IPS-15b (cell line): Measurements from ENCODE around the gene PIGZ.
"Not testable (repeated sequence)": the region's sequence is repeated elsewhere in the genome, so short reads cannot be mapped to it uniquely, and the experiment has no call there.

ENCODE experiments used
- H3K27me3 ChIP-seq: one replicate; pipeline ENCODE4 v1.6.1; 2013; ENCODE audit warnings: low read length; ENCODE audit not compliant: control insufficient read depth, insufficient read depth
- H3K36me3 ChIP-seq: one replicate; pipeline ENCODE4 v1.6.1; 2013; ENCODE audit warnings: low read length; ENCODE audit not compliant: control insufficient read depth, insufficient read depth
- H3K4me1 ChIP-seq: one replicate; pipeline ENCODE4 v1.6.1; 2013; ENCODE audit warnings: mild to moderate bottlenecking, low read length; ENCODE audit not compliant: control insufficient read depth, insufficient read depth
- H3K4me3 ChIP-seq: one replicate; pipeline ENCODE4 v1.5.1; 2013; ENCODE audit warnings: low read depth, low read length
- H3K9ac ChIP-seq: one replicate; pipeline ENCODE4 v1.6.1; 2013; ENCODE audit warnings: low read depth, mild to moderate bottlenecking, low read length
- H3K9me3 ChIP-seq: one replicate; pipeline ENCODE4 v1.6.1; 2013; ENCODE audit warnings: mild to moderate bottlenecking, low read length; ENCODE audit not compliant: control insufficient read depth, insufficient read depth

The PIGZ gene

DNA sequence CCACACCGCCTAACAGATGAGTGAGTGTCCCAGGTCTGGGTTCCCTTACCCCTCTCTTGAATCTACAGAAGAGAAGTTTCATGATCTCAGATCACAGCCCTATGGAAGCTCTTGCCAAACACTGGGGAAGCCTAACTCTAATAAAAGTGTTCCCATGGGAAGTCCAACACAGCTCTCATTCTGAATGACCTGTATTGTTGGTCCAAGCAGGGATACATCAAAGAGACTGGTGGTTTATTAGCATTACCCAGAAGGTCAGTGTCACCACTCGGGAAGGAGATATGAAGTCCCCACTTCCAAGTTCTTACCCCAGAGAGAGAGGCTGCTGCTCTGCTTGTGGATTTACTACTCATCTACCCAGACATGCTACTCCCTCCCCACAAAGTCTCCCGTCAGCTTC lies 17.3 kb downstream of the PIGZ start:
- Histone ChIP-seq H3K4me1 (no peaks in the 10 kb centered on the region), H3K9me3 (no peaks in the 10 kb centered on the region), H3K4me3 (no peak overlapping the region), H3K9ac (no peak overlapping the region), H3K36me3 (no peaks in the 10 kb centered on the region), H3K27me3 (no peaks in the 10 kb centered on the region)

DNA sequence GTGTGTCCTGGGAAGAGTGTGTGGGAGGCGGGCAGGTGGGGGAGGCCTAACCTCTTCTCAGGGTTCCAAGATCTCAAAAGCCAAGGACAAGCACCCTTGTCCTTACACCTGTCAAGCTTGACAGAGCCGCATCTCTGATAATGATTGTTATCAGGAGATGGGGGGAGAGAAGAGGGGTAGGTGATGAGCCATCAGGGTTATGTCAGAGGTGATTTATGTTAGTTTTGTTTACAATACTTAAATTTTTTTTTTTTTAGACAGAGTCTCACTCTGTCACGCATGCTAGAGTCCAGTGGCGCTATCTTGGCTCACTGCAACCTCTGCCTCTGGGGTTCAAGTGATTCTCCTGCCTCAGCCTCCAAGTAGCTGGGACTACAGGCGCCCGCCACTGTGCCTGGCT lies 18.9 kb downstream of the PIGZ start:
- Histone ChIP-seq H3K36me3 (no peaks in the 10 kb centered on the region), H3K9me3 (no peaks in the 10 kb centered on the region), H3K27me3 (no peaks in the 10 kb centered on the region), H3K4me1 (no peaks in the 10 kb centered on the region), H3K9ac (no peak overlapping the region), H3K4me3 (no peak overlapping the region)

DNA sequence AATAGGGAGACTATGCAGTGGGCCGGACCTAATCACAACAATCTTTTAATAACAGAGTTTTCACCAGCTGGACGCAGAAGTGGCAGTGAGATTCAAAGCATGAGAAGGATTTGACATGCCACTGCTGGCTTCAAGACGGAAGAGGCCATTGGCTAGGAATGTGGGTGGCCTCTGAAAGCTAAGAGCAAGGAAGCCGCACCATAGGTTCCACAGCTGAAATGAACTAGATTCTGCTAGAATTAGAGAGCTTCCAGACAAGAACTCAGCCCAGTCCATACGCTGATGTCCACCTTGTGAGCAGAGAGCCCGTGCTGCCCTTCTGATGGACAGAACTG lies 19.4 kb downstream of the PIGZ start:
- Histone ChIP-seq H3K27me3 (no peaks in the 10 kb centered on the region), H3K36me3 (no peaks in the 10 kb centered on the region), H3K4me1 (no peaks in the 10 kb centered on the region)

DNA sequence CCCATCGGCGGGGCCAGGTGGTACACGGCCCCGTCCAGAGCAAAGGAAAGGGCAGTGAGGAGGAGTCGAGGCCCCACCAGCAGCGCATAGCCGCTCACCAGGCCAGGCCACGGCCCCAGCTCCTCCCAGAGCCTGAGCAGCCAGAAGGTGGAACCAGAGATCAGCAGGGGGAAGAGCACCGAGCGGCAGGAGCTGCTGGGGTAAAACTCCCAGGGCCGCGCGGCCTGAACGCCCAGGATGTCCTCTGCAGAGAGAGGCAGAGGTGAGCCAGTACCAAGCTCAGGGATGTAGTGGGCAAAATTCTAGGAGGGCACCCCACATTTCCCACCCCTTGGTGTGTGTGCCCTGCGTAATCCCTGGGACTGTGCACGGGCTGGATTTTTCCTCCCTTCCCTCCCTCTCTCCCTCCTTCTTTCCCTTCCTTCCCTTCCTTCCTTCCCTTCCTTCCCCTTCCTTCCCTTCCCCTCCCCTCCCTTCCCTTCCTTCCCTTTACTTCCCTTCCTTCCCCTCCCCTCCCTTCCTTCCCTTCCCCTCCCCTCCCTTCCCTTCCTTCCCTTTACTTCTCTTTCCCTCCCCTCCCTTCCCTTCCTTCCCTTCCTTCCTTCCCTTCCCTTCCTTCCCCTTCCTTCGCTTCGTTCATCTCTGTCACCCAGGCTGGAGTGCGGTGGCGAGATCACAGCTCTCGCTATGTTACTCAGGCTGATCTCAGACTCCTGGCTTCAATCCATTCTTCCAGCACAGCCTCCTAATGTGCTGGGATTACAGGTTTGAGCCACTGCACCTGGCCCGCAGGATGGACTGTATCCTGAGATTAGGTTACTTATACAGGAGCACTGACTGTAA lies 20.0 kb downstream of the PIGZ start:
- Histone ChIP-seq H3K9me3 (no peaks in the 10 kb centered on the region), H3K9ac (no peak overlapping the region), H3K4me3 (no peak overlapping the region), H3K36me3 (no peaks in the 10 kb centered on the region), H3K27me3 (no peaks in the 10 kb centered on the region), H3K4me1 (no peaks in the 10 kb centered on the region)

More for the DNA sequence above, 19.4 kb downstream of the PIGZ start:
- no peak overlapping the region for H3K9ac ChIP-seq
- H3K9me3 ChIP-seq: no peaks in the 10 kb centered on the region
- H3K4me3 ChIP-seq: no peak overlapping the region

DNA sequence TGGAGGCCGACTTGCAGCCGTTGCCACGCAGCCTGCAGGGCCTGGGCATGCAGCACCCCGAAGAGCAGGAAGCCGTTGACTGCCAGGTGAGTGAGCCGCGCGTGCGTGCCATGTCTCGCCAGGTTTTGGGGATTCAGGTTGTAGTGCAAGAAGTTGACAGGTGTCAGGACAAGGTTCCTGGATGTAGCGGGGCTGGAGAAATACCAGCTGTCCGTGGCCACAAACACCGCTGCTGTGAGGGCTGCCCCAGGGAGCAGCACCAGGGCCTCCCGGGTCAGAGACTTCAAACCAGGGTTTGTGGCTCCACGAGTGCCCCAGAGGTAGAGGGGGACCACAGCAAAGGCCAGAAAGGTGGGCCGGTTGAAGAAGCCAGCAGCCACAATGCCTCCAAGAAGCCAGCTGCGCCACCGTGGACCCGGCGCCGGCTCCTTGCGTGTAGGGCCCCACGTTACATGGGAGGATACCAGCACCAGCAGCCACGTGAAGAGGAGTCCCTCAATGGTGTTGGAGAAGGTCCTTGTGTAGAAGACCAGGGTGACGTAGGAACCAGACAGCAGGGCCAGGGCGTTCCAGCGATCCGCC lies 20.7 kb downstream of the PIGZ start:
- Histone ChIP-seq H3K4me1 (no peaks in the 10 kb centered on the region), H3K9me3 (no peaks in the 10 kb centered on the region), H3K36me3 (no peaks in the 10 kb centered on the region), H3K9ac (no peak overlapping the region), H3K27me3 (no peaks in the 10 kb centered on the region), H3K4me3 (no peak overlapping the region)

DNA sequence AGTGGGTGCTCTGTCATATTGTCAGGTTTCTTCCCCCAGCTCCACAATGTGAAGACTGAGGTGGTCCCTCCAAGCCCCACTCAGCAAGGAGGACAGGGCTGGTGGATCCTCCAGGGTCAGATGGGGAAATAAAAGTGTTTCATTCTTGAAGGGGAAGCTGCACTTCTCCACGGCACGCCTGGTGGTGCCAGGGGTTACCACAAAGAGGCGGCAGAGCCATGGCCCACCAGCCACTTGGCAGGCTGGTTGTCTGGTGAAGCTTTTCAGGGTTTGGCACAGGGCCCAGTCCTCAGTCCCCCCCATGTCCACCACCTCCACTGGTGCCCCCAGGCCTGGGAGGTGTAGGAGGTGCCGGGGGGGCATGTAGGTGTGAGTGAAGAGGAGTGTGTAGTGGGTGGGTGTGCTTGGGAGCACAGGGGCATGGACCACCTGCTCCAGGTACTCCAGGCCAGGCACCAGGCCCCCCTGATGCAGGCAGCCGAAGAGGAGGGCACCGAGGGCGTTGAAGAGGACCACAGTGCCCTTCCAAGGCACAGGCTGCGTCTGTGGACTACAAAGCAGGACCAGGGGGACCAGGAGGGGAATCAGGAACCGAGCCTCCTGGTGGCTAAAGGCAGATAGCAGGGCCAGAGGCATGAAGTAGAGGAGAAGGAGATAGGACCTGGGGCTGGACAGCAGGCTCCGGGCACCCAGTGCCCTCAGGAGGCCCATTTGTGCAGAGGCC lies 21.3 kb downstream of the PIGZ start:
- H3K9ac ChIP-seq: no peak overlapping the region
- H3K9me3 ChIP-seq: no peaks in the 10 kb centered on the region
- no peaks in the 10 kb centered on the region for H3K36me3 ChIP-seq
- no peaks in the 10 kb centered on the region for H3K4me1 ChIP-seq
- no peaks in the 10 kb centered on the region for H3K27me3 ChIP-seq
- no peak overlapping the region for H3K4me3 ChIP-seq

DNA sequence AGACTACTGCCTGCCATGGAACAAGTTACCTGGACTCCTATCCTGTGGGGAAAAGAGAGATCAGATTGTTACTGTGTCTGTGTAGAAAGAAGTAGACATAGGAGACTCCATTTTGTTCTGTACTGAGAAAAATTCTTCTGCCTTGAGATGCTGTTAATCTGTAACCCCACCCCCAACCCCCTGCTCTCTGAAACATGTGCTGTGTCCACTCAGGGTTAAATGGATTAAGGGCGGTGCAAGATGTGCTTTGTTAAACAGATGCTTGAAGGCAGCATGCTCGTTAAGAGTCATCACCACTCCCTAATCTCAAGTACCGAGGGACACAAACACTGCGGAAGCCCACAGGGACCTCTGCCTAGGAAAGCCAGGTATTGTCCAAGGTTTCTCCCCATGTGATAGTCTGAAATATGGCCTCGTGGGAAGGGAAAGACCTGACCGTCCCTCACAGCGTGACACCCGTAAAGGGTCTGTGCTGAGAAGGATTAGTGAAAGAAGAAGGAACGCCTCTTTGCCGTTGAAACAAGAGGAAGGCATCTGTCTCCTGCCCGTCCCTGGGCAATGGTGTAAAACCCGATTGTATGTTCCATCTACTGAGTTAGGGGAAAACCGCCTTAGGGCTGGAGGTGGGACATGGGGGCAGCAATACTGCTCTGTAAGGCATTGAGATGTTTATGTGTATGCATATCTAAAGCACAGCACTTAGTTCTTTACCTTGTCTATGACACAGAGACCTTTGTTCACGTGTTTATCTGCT lies 24.4 kb downstream of the PIGZ start:
- H3K36me3 ChIP-seq: peaks cover 11% of the 10 kb centered on the region
- not testable (repeated sequence) for H3K4me1 ChIP-seq, H3K9me3 ChIP-seq, H3K9ac ChIP-seq, H3K27me3 ChIP-seq
- peak overlapping the region; percentile 99 for H3K4me3 ChIP-seq

DNA sequence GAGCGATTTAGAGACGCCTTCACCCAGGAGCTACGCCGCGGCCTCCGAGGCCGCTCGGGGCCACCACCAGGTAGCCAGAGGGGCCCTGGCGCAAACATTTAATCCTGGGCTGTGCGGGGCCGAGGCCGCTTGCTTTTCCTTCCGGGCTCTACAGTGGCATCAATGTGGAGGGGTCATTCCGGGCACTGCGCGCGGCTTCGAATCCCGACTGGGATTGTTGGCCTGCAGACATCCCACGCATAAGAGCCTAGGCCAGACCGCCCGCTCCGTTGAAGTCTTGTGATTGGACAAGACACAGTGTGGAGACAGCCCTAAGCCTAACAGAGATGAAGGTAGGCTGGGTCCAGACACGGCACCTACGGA lies 25.7 kb downstream of the PIGZ start:
- H3K4me3 ChIP-seq: peak overlapping the region; percentile 99

DNA sequence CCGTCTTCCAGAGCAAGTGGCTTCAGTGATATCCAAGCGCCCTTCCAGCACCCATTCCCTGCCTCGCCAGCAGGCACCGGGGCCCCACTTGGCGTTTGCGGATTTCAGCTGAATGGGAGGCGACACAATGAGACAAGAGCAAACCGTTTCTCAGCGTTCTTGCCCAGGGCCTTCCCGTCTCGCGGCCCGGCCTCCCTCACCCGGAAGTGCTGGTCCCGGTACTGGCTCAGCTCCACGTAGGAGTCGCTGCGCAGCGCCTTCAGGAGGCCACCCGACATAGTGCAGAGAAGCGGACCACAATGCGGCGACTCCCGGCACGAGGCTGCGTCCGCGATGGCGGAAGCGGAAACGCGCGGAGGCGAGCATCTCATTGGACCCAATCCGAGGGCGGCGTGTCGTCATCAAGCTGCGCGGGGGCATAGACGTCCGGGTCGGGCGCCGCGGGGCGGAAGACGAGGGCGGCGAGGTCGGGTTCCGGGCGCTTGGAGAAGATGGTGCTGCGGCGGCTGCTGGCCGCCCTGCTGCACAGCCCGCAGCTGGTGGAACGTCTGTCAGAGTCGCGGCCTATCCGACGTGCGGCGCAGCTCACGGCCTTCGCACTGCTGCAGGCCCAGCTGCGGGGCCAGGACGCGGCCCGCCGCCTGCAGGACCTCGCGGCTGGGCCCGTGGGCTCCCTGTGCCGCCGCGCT lies 26.3 kb downstream of the PIGZ start, which contains the start of gene NCBP2:
TSS of gene NCBP2 (minus strand) at position 303 of the 689 bp plus-strand sequence. CDS start at position 278, 25 bp downstream.
- Histone ChIP-seq H3K9ac (peak within 1 kb of the TSS; percentile 99), H3K9me3 (no peaks in the 10 kb centered on the region), H3K27me3 (no peaks in the 10 kb centered on the region), H3K36me3 (peaks cover 25% of the 10 kb centered on the region), H3K4me3 (peak within 1 kb of the TSS; percentile 99), H3K4me1 (peaks cover 2% of the 10 kb centered on the region)

More for the DNA sequence above, 25.7 kb downstream of the PIGZ start:
- H3K9ac ChIP-seq: peak overlapping the region; percentile 85
- H3K4me1 ChIP-seq: peaks cover 2% of the 10 kb centered on the region
- no peaks in the 10 kb centered on the region for H3K27me3 ChIP-seq
- no peaks in the 10 kb centered on the region for H3K9me3 ChIP-seq
- H3K36me3 ChIP-seq: peaks cover 19% of the 10 kb centered on the region

DNA sequence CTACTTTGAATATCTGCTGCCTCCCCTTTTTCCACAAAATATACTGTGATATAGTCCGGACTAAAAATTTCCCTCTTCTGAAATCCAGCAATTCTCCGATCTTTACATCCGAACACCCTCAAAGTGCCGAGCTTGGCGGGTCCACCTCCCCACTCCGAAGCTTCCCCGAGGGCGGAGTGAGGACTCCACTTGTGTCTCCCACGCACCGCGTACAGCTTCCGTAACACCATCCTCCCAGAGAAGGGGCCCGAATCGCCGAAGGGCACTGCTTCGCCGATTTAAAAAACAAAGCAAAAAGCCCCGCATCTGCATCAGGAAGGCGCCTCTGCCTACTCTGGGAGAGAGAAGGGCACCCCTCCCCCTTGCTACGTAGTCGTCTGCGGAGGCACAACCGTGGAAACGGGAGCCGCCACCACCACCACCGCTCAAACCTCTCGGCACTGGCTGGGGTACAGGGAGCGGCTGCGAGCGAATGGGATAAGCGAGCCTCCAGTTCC lies 26.9 kb downstream of the PIGZ start:
- H3K9ac ChIP-seq: peak overlapping the region; percentile 99
- peak overlapping the region; percentile 99 for H3K4me3 ChIP-seq
- H3K4me1 ChIP-seq: peaks cover 2% of the 10 kb centered on the region
- peaks cover 30% of the 10 kb centered on the region for H3K36me3 ChIP-seq
- H3K9me3 ChIP-seq: no peaks in the 10 kb centered on the region
- H3K27me3 ChIP-seq: no peaks in the 10 kb centered on the region

DNA sequence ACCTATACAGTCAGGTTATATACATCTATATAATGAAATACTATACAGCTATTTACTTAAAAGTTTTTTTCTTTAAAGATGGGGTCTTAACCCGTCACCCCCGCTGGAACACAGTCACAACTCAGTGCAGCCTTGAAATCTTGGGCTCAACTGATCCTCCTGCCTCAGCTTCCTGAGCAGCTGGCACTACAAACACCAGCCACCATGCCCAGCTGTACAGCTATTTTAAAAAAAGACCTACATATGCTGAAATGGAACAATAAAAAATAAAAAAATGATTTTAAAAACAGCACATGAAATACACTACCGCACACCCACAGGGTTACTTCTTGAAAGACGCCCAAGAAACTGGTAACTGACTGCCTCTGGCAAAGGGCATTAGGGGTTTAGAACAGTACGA lies 30.1 kb downstream of the PIGZ start:
- peaks cover 39% of the 10 kb centered on the region for H3K36me3 ChIP-seq
- peaks cover 2% of the 10 kb centered on the region for H3K4me1 ChIP-seq
- H3K9me3 ChIP-seq: no peaks in the 10 kb centered on the region
- H3K4me3 ChIP-seq: no peak overlapping the region
- no peak overlapping the region for H3K9ac ChIP-seq
- no peaks in the 10 kb centered on the region for H3K27me3 ChIP-seq
